Panc1 (cell line): ENCODE results near the gene ARHGEF40. TPM values are rescaled to one million over a fixed set of nuclear protein-coding genes. Genes with fewer than 3 reads are reported as not detected.

Experiments
- ATAC-seq: fragments of 200-7000 bp; cut with Tn5 transposase; 2 replicates; pipeline ENCODE4 v1.9.1; 2020; ENCODE audit warnings: mild to moderate bottlenecking, moderate library complexity
- BruUV-seq: library from RNA; stranded (reverse); fragments of 400-500 nt; replicated peaks from 2 replicates; lab custom pipeline; 2021; lab: Mats Ljungman, UMichigan
- CTCF ChIA-PET: fragments of 300-600 bp; sonication (Branson Sonifier 250); formaldehyde crosslinking; loops from one replicate; lab custom pipeline; 2022; ENCODE audit warnings: antibody characterized with exemption; lab: Charles Lee
- POLR2A ChIA-PET: fragments of 300-600 bp; sonication (Branson Sonifier 250); formaldehyde crosslinking; loops from one replicate; lab custom pipeline; 2022; ENCODE audit warnings: antibody characterized with exemption; lab: Charles Lee
- DNase-seq: peaks from one replicate; pipeline ENCODE4 v3.0.0-alpha.2; 2010; ENCODE audit warnings: low read depth, low spot score
- H3K27ac ChIP-seq: 2 replicates; pipeline ENCODE4 v1.5.1; 2011; ENCODE audit warnings: mild to moderate bottlenecking, low read length, inconsistent platforms
- H3K27me3 ChIP-seq: fragments of 200-500 bp; sonication (Bioruptor generic); 2 replicates; pipeline ENCODE4 v1.6.0; 2014; ENCODE audit warnings: low read length, inconsistent platforms; ENCODE audit not compliant: control insufficient read depth, insufficient read depth
- H3K36me3 ChIP-seq: fragments of 200-500 bp; sonication (Bioruptor generic); 2 replicates; pipeline ENCODE4 v1.5.1; 2014; ENCODE audit warnings: inconsistent platforms, mild to moderate bottlenecking, low read length, moderate library complexity; ENCODE audit not compliant: control insufficient read depth, insufficient read depth
- H3K4me1 ChIP-seq: 2 replicates; pipeline ENCODE4 v1.5.1; 2011; ENCODE audit warnings: inconsistent platforms, mild to moderate bottlenecking, low read length, moderate library complexity; ENCODE audit not compliant: control insufficient read depth, insufficient read depth
- H3K4me3 ChIP-seq, 2 experiments: 2 replicates each; pipeline ENCODE4 v1.5.1; 2011 to 2012; ENCODE audit warnings: low read depth in 2 of 2, low read length in 2 of 2, mild to moderate bottlenecking in 2 of 2, inconsistent platforms in 1 of 2, moderate library complexity in 1 of 2
- H3K9me3 ChIP-seq: fragments of 200-500 bp; sonication (Bioruptor generic); 2 replicates; pipeline ENCODE4 v1.5.1; 2014; ENCODE audit warnings: low read depth, mild to moderate bottlenecking, inconsistent platforms, low read length, moderate library complexity; ENCODE audit not compliant: control insufficient read depth, insufficient read depth
- POLR2AphosphoS5 ChIP-seq: IDR thresholded peaks from 2 replicates; pipeline ENCODE4 v1.6.1; 2012; ENCODE audit warnings: mild to moderate bottlenecking, low read depth, low read length, moderate library complexity
- SIN3A ChIP-seq: IDR thresholded peaks from 2 replicates; pipeline ENCODE4 v1.6.1; 2012; ENCODE audit warnings: low read depth, mild to moderate bottlenecking, low read length, moderate library complexity, borderline replicate concordance; ENCODE audit not compliant: insufficient read depth
- TCF7L2 ChIP-seq: IDR thresholded peaks from 2 replicates; pipeline ENCODE4 v1.6.1; 2011; ENCODE audit warnings: mild to moderate bottlenecking, low read depth, low read length, inconsistent platforms
- in situ Hi-C: cut with HindIII; loops from 2 replicates; pipeline ENCODE4 v1.10.0; 2016; ENCODE audit warnings: low sequenced_read_pairs, low pct_unique_long_range_greater_than_20kb
- intact Hi-C: fragments of 100-400 bp; cut with micrococcal nuclease; formaldehyde crosslinking; loops from one replicate; pipeline ENCODE4 v1.10.0; 2022; ENCODE audit not compliant: unreplicated experiment
- total RNA-seq: library from RNA; stranded (reverse); gene quantifications from one replicate; pipeline ENCODE4 v1.2.1, GENCODE V29; 2021; ENCODE audit not compliant: unreplicated experiment
- TF ChIP-seq, protein P1 (sequence below): fragments of 450-650 bp; IDR thresholded peaks from 2 replicates; pipeline ENCODE4 v1.5.1; 2017; ENCODE audit warnings: mild to moderate bottlenecking
- TF ChIP-seq, protein P2 (sequence below), 2 experiments: IDR thresholded peaks; 2 replicates each; pipeline ENCODE4 v1.6.1; 2011 to 2012; ENCODE audit warnings: low read depth in 2 of 2, control low read depth in 1 of 2, low read length in 1 of 2, mild to moderate bottlenecking in 1 of 2, moderate library complexity in 1 of 2; ENCODE audit not compliant: insufficient read depth in 1 of 2

Gene ARHGEF40
- total RNA-seq, 1 experiment from 2014 or later = 11.1 TPM

DNA sequence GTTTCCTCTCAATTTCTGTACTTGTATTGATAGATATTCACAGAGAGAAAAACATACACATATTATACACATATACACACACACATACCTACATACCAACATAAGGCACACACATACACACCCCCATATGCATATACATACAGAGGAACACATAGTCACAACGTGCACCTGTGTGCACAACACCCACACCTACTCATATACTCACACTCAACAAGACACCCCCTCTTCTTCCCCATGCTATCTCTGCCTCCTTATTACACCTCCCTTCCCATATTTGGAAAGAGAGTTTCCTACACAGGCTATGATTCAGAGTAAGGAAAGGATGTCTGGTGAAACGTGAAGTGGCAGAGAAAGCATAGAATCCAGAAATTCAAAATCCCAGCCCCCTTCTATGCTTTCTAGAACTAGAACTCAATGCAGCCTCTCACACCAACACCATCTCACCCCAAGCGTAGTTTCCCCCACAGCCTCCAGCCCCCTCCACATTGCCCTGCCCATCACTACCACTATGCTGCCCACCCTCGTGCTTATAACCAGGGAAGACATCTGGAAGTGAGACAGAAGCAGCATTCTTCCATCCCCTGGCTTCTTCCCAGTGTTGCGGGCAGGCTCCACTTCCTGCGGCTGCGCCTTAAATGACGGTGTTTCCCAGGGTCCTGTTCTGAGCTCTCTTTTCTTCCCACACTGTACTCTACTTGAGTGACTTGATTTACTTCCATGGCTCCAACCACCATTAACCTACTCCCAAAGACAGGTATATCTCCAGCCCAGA is 10.1 kb upstream of the ARHGEF40 start:
- in situ Hi-C loops (no loop called here), intact Hi-C loops (no loop called here)
- no peaks in the 10 kb centered on the region for H3K4me1 ChIP-seq
- DNase-seq (no peak), ATAC-seq (no peak)
- no peak for TF ChIP-seq POLR2AphosphoS5
- TF ChIP-seq TCF7L2 = no peak
- TF ChIP-seq SIN3A = no peak
- TF ChIP-seq, protein P1, sequence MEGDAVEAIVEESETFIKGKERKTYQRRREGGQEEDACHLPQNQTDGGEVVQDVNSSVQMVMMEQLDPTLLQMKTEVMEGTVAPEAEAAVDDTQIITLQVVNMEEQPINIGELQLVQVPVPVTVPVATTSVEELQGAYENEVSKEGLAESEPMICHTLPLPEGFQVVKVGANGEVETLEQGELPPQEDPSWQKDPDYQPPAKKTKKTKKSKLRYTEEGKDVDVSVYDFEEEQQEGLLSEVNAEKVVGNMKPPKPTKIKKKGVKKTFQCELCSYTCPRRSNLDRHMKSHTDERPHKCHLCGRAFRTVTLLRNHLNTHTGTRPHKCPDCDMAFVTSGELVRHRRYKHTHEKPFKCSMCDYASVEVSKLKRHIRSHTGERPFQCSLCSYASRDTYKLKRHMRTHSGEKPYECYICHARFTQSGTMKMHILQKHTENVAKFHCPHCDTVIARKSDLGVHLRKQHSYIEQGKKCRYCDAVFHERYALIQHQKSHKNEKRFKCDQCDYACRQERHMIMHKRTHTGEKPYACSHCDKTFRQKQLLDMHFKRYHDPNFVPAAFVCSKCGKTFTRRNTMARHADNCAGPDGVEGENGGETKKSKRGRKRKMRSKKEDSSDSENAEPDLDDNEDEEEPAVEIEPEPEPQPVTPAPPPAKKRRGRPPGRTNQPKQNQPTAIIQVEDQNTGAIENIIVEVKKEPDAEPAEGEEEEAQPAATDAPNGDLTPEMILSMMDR = no peak
- TF ChIP-seq, protein P2, sequence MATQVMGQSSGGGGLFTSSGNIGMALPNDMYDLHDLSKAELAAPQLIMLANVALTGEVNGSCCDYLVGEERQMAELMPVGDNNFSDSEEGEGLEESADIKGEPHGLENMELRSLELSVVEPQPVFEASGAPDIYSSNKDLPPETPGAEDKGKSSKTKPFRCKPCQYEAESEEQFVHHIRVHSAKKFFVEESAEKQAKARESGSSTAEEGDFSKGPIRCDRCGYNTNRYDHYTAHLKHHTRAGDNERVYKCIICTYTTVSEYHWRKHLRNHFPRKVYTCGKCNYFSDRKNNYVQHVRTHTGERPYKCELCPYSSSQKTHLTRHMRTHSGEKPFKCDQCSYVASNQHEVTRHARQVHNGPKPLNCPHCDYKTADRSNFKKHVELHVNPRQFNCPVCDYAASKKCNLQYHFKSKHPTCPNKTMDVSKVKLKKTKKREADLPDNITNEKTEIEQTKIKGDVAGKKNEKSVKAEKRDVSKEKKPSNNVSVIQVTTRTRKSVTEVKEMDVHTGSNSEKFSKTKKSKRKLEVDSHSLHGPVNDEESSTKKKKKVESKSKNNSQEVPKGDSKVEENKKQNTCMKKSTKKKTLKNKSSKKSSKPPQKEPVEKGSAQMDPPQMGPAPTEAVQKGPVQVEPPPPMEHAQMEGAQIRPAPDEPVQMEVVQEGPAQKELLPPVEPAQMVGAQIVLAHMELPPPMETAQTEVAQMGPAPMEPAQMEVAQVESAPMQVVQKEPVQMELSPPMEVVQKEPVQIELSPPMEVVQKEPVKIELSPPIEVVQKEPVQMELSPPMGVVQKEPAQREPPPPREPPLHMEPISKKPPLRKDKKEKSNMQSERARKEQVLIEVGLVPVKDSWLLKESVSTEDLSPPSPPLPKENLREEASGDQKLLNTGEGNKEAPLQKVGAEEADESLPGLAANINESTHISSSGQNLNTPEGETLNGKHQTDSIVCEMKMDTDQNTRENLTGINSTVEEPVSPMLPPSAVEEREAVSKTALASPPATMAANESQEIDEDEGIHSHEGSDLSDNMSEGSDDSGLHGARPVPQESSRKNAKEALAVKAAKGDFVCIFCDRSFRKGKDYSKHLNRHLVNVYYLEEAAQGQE (IDR thresholded peaks at IDR 0.05; ENCODE audit: insufficient read depth in 1 of 2, low read depth in 2 of 2, low read length in 1 of 2) = no peak
- no peaks in the 10 kb centered on the region for H3K36me3 ChIP-seq
- BruUV-seq = no TSS peak
- H3K9me3 ChIP-seq = no peaks in the 10 kb centered on the region
- POLR2A ChIA-PET = no interaction called here
- no peaks in the 10 kb centered on the region; the same call in none of the 2 replicates for H3K27me3 ChIP-seq
- CTCF ChIA-PET = no interaction called here
- H3K4me3 ChIP-seq = no peak overlapping the region
- no peak overlapping the region for H3K27ac ChIP-seq

DNA sequence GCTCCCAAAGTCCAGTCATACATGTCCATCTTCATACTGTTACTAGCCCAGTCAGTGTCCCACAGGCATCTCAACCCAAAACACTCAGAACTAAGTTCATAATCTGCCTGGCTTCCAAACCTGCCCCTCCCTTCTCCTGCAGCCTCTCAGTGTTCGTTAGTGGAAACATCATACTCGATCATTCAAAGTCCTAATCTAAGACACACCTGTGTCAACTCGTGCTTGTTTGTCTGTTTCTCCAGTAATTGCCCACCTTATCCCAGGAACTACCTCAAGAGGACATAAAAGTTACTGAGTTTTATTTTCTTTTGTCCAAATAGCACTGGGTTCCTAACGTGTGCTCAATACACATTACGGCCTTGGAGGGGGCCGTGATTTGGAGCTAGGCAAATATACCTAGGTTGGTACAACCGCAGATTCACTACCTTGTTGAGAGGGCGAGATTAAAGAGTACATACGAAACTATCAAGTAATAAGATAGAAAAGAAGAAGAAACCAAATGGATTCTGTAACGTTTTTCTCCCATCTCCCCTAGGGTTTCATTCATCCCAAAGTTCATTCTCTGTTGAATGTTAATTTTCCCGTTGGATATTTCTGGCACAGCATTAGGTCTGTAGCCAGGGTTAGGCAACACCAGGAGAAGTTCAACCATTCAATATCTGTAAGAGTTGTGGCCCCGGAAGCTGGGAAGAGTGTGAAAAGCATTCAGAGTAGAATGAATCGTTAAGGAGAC is 9.3 kb upstream of the ARHGEF40 start:
- no peak overlapping the region for H3K27ac ChIP-seq
- H3K27me3 ChIP-seq = peaks cover 2% of the 10 kb centered on the region
- no peak for ATAC-seq
- in situ Hi-C loops (no loop called here), intact Hi-C loops (no loop called here)
- ChIA-PET POLR2A (no interaction called here), CTCF (no interaction called here)
- H3K4me1 ChIP-seq = no peaks in the 10 kb centered on the region
- BruUV-seq = no TSS peak
- H3K9me3 ChIP-seq = no peaks in the 10 kb centered on the region
- H3K4me3 ChIP-seq = no peak overlapping the region
- no peak for TF ChIP-seq TCF7L2
- TF ChIP-seq, protein P2 (IDR thresholded peaks at IDR 0.05; ENCODE audit: insufficient read depth in 1 of 2, low read depth in 2 of 2, low read length in 1 of 2) = no peak
- TF ChIP-seq, protein P1 = no peak
- DNase-seq = no peak
- no peaks in the 10 kb centered on the region for H3K36me3 ChIP-seq
